ENCODE data around the gene SNRNP70.

Gene SNRNP70

GRCh38 chr19:49130325-49130724 is 45.1 kb downstream of the SNRNP70 start:
- H3K9me3 ChIP-seq (replicated peaks in 1 of 11): peaks cover 0 to 36% (median 9%) of the 10 kb centered on the region in 11 experiments; a peak in 9 of 22 replicates
- no peak overlapping the region for H3K4me2 ChIP-seq
- no peak for TF ChIP-seq Cebpa-rat (IDR thresholded peaks at IDR 0.05)
- no peaks in the 10 kb centered on the region for H4K20me1 ChIP-seq
- H3K27me3 ChIP-seq: peaks cover 0 to 9% (median 0%) of the 10 kb centered on the region in 11 experiments; a peak in 5 of 22 replicates
- H3K36me3 ChIP-seq: peaks cover 10 to 38% (median 27%) of the 10 kb centered on the region in 11 experiments; a peak in 19 of 22 replicates
- no peak overlapping the region for H3K9ac ChIP-seq
- no peak overlapping the region for H3K4me3 ChIP-seq
- no peak overlapping the region for H3K27ac ChIP-seq
- peaks cover 9 to 26% (median 18%) of the 10 kb centered on the region in 10 experiments for H3K4me1 ChIP-seq

- H3K4me1 ChIP-seq: peaks cover 14 to 33% (median 27%) of the 10 kb centered on the region in 10 experiments
- peaks cover 0 to 9% (median 0%) of the 10 kb centered on the region in 11 experiments; a peak in 5 of 22 replicates for H3K27me3 ChIP-seq
- no peak overlapping the region for H3K9ac ChIP-seq
- H3K4me3 ChIP-seq: no peak overlapping the region
- no peak for TF ChIP-seq Cebpa-rat (IDR thresholded peaks at IDR 0.05)
- H3K9me3 ChIP-seq (replicated peaks in 1 of 11): peaks cover 0 to 45% (median 9%) of the 10 kb centered on the region in 11 experiments; a peak in 10 of 22 replicates
- no peak overlapping the region for H3K27ac ChIP-seq
- peaks cover 10 to 59% (median 46%) of the 10 kb centered on the region in 11 experiments; a peak in 19 of 22 replicates for H3K36me3 ChIP-seq
- peak overlapping the region in 3 of 11 experiments; percentile 11 to 32 (median 21); a peak in 2 of 22 replicates for H3K4me2 ChIP-seq
- H4K20me1 ChIP-seq: no peaks in the 10 kb centered on the region
Measured at GRCh38 chr19:49132974-49133609, 47.8 kb downstream of the SNRNP70 start.

GRCh38 chr19:49133621-49134454 is 48.6 kb downstream of the SNRNP70 start:
- TF ChIP-seq Cebpa-rat (IDR thresholded peaks at IDR 0.05): no peak
- H4K20me1 ChIP-seq: no peaks in the 10 kb centered on the region
- peaks cover 0 to 44% (median 9%) of the 10 kb centered on the region in 11 experiments; a peak in 10 of 22 replicates for H3K9me3 ChIP-seq (replicated peaks in 1 of 11)
- H3K27me3 ChIP-seq: peaks cover 0 to 9% (median 0%) of the 10 kb centered on the region in 11 experiments; a peak in 5 of 22 replicates
- 0 out of 20 replicates have a peak overlapping the region, but pooled peaks of 1 of the 10 experiments have one; percentile 4 for H3K4me3 ChIP-seq
- H3K36me3 ChIP-seq: peaks cover 10 to 59% (median 46%) of the 10 kb centered on the region in 11 experiments; a peak in 19 of 22 replicates
- peak overlapping the region in 5 of 11 experiments; percentile 11 to 32 (median 21); a peak in 5 of 22 replicates for H3K4me2 ChIP-seq
- H3K9ac ChIP-seq: no peak overlapping the region
- no peak overlapping the region for H3K27ac ChIP-seq
- H3K4me1 ChIP-seq: peaks cover 10 to 29% (median 22%) of the 10 kb centered on the region in 10 experiments

- Histone ChIP-seq H3K4me1 (peaks cover 15 to 35% (median 25%) of the 10 kb centered on the region in 10 experiments), H3K27me3 (peaks cover 0 to 9% (median 0%) of the 10 kb centered on the region in 11 experiments; a peak in 5 of 22 replicates), H3K36me3 (peaks cover under 1 to 48% (median 38%) of the 10 kb centered on the region in 11 experiments; a peak in 18 of 22 replicates), H3K4me2 (peak overlapping the region in 6 of 11 experiments; percentile 33 to 73 (median 50); a peak in 6 of 22 replicates), H3K9me3 (replicated peaks in 1 of 11) (peaks cover 0 to 25% (median under 1%) of the 10 kb centered on the region in 11 experiments; a peak in 6 of 22 replicates), H4K20me1 (no peaks in the 10 kb centered on the region), H3K4me3 (no peak overlapping the region), H3K9ac (no peak overlapping the region), H3K27ac (peak overlapping the region in 3 of 11 experiments; percentile 1 to 48 (median 14); a peak in 3 of 22 replicates)
- no peak for TF ChIP-seq Cebpa-rat (IDR thresholded peaks at IDR 0.05)
Measured at GRCh38 chr19:49135686-49136085, 50.4 kb downstream of the SNRNP70 start.

- no peak for TF ChIP-seq Cebpa-rat (IDR thresholded peaks at IDR 0.05)
Measured at GRCh38 chr19:49136771-49137171, 51.5 kb downstream of the SNRNP70 start.

GRCh38 chr19:49140951-49141350 is 55.7 kb downstream of the SNRNP70 start:
- no peak overlapping the region for H3K27ac ChIP-seq

More at GRCh38 chr19:49136771-49137171, 51.5 kb downstream of the SNRNP70 start:
- H3K4me2 ChIP-seq: peak overlapping the region in 9 of 11 experiments; percentile 15 to 73 (median 48); a peak in 14 of 22 replicates
- H3K4me3 ChIP-seq: no peak overlapping the region
- peaks cover 0 to 9% (median 0%) of the 10 kb centered on the region in 11 experiments; a peak in 5 of 22 replicates for H3K27me3 ChIP-seq
- H3K9ac ChIP-seq: no peak overlapping the region
- H3K27ac ChIP-seq: peak overlapping the region in 2 of 11 experiments; percentile 42 to 47; a peak in 5 of 22 replicates
- H4K20me1 ChIP-seq: no peaks in the 10 kb centered on the region
- H3K9me3 ChIP-seq (replicated peaks in 1 of 11): peaks cover 0 to 24% (median 0%) of the 10 kb centered on the region in 11 experiments; a peak in 3 of 22 replicates
- H3K36me3 ChIP-seq: peaks cover 0 to 43% (median 34%) of the 10 kb centered on the region in 11 experiments; a peak in 18 of 22 replicates
- H3K4me1 ChIP-seq: peaks cover 24 to 45% (median 36%) of the 10 kb centered on the region in 10 experiments

GRCh38 chr19:49141352-49141751 is 56.1 kb downstream of the SNRNP70 start:
- H3K27ac ChIP-seq: no peak overlapping the region
- H3K27me3 ChIP-seq: no peaks in the 10 kb centered on the region
- H3K4me1 ChIP-seq: peaks cover 24 to 67% (median 57%) of the 10 kb centered on the region in 10 experiments
- H3K4me2 ChIP-seq: peak overlapping the region; percentile 36 to 92 (median 59); a peak in 20 of 22 replicates
- no peak overlapping the region for H3K9ac ChIP-seq
- no peak for TF ChIP-seq Cebpa-rat (IDR thresholded peaks at IDR 0.05)
- peaks cover 0 to 16% (median 9%) of the 10 kb centered on the region in 11 experiments; a peak in 14 of 22 replicates for H3K36me3 ChIP-seq
- H3K4me3 ChIP-seq: no peak overlapping the region
- no peaks in the 10 kb centered on the region for H4K20me1 ChIP-seq
- H3K9me3 ChIP-seq (replicated peaks in 1 of 11): peaks cover 0 to 5% (median 0%) of the 10 kb centered on the region in 11 experiments; a peak in 2 of 22 replicates

More at GRCh38 chr19:49140951-49141350, 55.7 kb downstream of the SNRNP70 start:
- H3K4me1 ChIP-seq: peaks cover 28 to 67% (median 53%) of the 10 kb centered on the region in 10 experiments
- no peak for TF ChIP-seq Cebpa-rat (IDR thresholded peaks at IDR 0.05)
- no peak overlapping the region for H3K4me3 ChIP-seq
- no peaks in the 10 kb centered on the region for H4K20me1 ChIP-seq
- H3K36me3 ChIP-seq: peaks cover 0 to 20% (median 13%) of the 10 kb centered on the region in 11 experiments; a peak in 14 of 22 replicates
- peaks cover 0 to 9% (median 0%) of the 10 kb centered on the region in 11 experiments; a peak in 3 of 22 replicates for H3K9me3 ChIP-seq (replicated peaks in 1 of 11)
- H3K27me3 ChIP-seq: no peaks in the 10 kb centered on the region
- H3K9ac ChIP-seq: no peak overlapping the region
- peak overlapping the region; percentile 36 to 92 (median 59); a peak in 20 of 22 replicates for H3K4me2 ChIP-seq

GRCh38 chr19:49142866-49143335 is 57.6 kb downstream of the SNRNP70 start:
- no peak overlapping the region for H3K27ac ChIP-seq

More at GRCh38 chr19:49142866-49143335, 57.6 kb downstream of the SNRNP70 start:
- no peak for TF ChIP-seq Cebpa-rat (IDR thresholded peaks at IDR 0.05)
- no peaks in the 10 kb centered on the region; a peak in 1 of 22 replicates for H4K20me1 ChIP-seq
- peak overlapping the region; percentile 39 to 63 (median 51); a peak in 16 of 20 replicates for H3K4me3 ChIP-seq
- 0 out of 22 replicates have a peak, but pooled peaks cover 0 to 2% (median 0%) of the 10 kb centered on the region in 11 experiments for H3K36me3 ChIP-seq
- H3K9ac ChIP-seq: peak overlapping the region in 5 of 11 experiments; percentile 41 to 61 (median 57); a peak in 6 of 22 replicates
- no peaks in the 10 kb centered on the region for H3K27me3 ChIP-seq
- H3K4me1 ChIP-seq: peaks cover 15 to 60% (median 53%) of the 10 kb centered on the region in 10 experiments
- H3K9me3 ChIP-seq (replicated peaks in 1 of 11): no peaks in the 10 kb centered on the region
- H3K4me2 ChIP-seq: peak overlapping the region; percentile 78 to 94 (median 91)
